Measurements from ENCODE around the gene ADGRG2.

GRCh38 chrX:19040373-19040772, 81.9 kb downstream of the ADGRG2 start:
- TF ChIP-seq, protein P1, sequence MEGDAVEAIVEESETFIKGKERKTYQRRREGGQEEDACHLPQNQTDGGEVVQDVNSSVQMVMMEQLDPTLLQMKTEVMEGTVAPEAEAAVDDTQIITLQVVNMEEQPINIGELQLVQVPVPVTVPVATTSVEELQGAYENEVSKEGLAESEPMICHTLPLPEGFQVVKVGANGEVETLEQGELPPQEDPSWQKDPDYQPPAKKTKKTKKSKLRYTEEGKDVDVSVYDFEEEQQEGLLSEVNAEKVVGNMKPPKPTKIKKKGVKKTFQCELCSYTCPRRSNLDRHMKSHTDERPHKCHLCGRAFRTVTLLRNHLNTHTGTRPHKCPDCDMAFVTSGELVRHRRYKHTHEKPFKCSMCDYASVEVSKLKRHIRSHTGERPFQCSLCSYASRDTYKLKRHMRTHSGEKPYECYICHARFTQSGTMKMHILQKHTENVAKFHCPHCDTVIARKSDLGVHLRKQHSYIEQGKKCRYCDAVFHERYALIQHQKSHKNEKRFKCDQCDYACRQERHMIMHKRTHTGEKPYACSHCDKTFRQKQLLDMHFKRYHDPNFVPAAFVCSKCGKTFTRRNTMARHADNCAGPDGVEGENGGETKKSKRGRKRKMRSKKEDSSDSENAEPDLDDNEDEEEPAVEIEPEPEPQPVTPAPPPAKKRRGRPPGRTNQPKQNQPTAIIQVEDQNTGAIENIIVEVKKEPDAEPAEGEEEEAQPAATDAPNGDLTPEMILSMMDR (conservative IDR thresholded peaks at IDR 0.05 in 1 of 2, IDR thresholded peaks at IDR 0.05 in 1 of 2; ENCODE audit: extremely low read depth in 1 of 2, insufficient read depth in 1 of 2, low read depth in 1 of 2, low read length in 2 of 2): peak; percentile 12 to 36
- TF ChIP-seq EZH2 (IDR thresholded peaks at IDR 0.05; ENCODE audit: borderline replicate concordance, low read length): no peak
